DMS153 treated with DMSO at 0.1 percent for 48 hours (cell line): Measurements from ENCODE around the gene PRLH.
A peak's percentile ranks its signal among the peaks of the same experiment; 100 is the strongest.

Source experiments
- DNase-seq: peaks from one replicate; lab custom pipeline; 2025; ENCODE audit not compliant: unreplicated experiment; lab: John Stamatoyannopoulos, UW

PRLH gene, protein sequence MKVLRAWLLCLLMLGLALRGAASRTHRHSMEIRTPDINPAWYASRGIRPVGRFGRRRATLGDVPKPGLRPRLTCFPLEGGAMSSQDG

DNA sequence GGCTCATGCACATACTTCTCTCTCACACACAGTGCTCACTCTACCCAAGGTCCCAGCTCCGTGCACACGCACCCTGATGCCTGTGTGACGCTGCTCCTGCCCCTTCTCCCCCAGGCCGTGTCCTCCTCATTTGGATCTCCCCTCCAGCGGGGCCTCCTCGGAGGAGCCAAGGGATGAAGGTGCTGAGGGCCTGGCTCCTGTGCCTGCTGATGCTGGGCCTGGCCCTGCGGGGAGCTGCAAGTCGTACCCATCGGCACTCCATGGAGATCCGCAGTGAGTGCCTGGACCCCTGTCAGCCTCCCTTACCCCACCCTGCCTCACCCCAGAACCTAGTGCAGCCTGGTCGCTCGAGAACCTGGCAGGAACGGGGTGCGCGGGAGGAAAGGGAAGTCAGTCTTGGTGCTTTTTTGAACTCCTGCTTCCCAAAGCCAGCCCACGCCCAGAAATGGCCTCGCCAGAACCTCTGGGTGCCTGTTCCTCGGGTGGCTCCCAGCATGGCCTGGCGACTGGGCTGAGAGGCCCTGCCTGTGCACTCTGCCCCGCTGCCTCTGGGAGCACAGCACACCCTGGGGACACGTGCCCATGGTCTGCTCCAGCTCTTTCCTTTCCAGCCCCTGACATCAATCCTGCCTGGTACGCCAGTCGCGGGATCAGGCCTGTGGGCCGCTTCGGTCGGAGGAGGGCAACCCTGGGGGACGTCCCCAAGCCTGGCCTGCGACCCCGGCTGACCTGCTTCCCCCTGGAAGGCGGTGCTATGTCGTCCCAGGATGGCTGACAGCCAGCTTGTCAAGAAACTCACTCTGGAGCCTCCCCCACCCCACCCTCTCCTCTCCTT lies at the start of gene PRLH:
PRLH (plus strand) TSS at position 174 of the 835 bp plus-strand sequence; CDS start at position 174, 0 bp downstream.
- no peak for DNase-seq

DNA sequence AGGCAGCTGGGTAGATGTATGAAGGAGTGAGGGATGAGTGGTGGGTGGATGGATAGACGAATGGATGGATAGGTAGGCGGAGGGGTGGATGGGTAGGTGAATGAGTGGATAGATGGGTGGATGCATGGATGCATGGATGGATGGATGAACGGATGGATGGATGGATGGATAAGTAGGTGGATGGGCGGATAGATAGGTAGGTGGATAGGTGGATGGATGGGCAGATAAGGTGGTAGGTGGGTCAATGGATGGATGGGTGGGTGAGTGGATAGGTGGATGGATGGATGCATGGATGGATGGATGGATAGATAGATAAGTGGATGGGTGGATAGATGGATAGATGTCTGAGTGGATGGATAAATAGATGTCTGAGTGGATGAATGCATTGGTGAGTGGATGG lies 49.2 kb upstream of the PRLH start:
- no peak for DNase-seq

DNA sequence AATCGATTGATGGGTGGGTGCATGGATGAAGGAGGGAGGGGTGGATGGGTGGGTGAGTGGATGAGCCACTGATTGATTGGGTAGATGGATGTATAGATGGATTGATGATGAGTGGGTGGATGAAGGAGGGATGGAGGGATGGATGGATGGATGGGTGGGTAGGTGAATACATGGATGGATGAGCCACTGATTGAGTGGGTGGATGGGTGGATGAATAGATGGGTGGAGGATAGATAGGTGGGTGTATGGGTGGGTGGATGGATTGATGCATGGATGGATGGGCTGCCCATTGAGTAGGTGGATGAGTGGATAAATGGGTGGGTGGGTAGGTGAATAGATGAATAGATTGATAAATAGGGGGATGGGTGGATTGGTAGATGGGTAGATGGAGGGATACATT lies 48.4 kb upstream of the PRLH start:
- DNase-seq = no peak

DNA sequence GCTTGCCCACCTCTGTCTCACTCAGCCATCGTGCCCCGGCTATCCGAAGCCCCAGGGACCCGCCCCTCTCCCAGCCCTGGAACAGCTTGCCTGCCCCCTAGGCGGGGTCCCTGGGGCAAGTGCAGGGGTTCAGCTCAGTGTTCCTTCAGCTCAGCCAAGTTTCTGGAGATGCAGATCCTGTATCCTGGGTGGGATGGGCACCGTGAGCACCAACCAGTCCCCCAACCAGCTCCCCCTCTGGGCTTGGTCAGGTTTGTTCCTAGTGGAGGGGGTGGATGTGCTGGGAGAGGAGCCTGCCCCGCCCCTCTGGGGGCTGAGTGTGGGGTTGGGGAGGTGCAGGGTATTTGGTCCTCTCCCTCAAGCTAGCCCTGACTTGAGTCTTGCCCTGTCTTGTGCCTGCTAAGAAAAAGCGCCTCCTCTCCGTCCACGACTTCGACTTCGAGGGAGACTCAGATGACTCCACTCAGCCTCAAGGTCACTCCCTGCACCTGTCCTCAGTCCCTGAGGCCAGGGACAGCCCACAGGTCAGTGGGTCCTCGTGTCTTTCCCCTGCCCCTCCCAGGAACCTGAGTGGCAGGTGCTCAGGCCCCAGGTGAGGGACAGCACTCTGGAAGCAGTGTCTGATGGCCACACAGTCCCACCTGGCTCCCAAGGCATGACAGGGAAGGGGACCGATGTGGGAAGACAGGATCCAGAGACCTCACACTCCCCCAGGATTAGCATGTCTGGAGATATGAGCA lies 46.7 kb upstream of the PRLH start:
- DNase-seq = no peak

DNA sequence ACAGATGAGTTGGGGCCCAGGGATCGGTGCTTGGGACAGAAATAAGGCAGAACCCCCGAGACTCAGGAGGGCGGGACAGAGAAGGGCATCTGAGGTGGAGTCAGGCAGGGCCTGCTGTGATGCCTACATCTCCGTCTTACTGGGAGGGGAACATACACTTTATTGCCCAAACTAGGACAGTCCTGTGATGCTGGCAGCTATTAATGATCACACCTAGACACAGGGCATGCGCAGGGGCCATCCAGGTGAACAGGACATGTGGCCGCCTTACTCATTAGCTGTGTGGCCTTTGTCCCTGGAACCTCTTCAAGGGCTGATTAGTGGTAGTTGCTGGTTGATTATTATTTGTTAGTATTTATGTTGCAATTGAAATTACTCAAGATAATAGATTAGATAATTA lies 46.1 kb upstream of the PRLH start:
- DNase-seq = no peak

DNA sequence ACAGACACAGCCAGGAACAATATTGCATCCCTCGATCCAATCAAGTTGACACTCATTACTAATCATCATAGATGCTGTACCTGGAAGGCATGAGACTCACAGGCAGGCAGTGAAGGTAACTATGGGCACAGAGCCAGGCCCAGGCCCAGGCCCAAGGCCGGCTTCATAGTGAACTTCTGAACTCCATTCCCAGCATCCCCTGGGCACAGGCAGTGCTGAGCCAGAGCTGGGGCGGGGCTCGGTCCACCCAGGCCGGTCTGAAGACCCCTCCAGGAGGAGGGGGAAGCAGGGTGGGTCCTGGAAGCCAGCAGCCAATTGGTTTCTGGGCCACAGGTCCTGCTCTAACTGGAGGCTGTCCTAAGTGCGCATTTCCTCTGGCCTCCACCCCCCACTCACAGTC lies 41.7 kb upstream of the PRLH start:
- no peak for DNase-seq

DNA sequence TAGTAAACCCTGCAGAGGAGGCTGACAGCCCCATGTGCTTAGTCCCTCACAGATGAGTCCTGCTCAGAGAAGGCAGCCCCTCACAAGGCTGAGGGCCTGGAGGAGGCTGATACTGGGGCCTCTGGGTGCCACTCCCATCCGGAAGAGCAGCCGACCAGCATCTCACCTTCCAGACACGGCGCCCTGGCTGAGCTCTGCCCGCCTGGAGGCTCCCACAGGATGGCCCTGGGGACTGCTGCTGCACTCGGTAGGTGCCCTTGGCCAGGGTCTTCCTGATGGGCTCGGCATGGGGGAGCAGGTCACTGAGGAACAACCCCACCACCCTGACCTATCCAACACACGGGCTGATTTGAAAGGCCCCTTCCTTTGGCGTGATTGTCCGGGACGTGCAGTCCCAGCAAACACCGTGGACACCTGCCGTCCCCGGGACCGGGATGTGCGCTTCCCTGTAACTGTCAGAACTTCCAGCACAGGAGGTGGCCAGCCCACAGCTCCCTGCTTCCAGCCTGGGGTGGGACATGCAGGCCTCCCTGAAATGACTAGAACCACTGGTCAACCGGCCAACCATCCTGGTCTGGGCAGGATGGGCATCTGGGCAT lies 40.7 kb upstream of the PRLH start:
- DNase-seq = no peak

DNA sequence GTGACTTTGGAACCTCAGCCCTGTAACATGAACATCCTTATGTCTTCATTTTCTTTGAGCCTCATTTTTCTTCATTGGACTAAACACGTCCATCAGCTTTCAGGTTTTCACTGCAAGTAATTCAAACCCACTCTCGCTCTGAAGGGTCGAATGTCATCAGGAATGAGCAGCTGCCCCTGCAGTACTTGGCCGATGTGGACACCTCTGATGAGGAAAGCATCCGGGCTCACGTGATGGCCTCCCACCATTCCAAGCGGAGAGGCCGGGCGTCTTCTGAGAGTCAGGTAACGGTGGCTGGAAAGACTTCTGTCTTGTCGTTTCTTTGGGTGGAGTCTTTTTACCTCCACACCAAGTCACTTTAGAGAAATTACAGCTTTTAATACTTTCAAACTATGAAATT lies 39.1 kb upstream of the PRLH start:
- DNase-seq = no peak

DNA sequence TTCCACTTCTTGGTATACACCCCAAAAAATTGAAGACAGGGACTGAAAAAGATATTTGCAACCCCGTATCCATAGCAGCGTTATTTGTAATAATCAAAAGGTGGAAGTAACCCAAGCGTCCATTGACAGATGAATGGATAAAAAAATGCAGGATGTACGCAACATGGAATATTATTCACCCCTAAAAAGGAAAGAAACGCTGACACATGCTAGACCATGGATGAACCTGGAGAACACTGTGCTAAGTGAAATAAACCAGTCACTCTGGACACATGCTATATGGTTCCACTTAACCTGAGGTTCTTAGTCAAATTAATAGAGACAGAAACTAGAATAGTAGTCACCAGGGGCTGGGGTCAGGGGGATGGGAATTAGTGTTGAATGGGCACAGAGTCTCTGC lies 38.6 kb upstream of the PRLH start:
- no peak for DNase-seq

DNA sequence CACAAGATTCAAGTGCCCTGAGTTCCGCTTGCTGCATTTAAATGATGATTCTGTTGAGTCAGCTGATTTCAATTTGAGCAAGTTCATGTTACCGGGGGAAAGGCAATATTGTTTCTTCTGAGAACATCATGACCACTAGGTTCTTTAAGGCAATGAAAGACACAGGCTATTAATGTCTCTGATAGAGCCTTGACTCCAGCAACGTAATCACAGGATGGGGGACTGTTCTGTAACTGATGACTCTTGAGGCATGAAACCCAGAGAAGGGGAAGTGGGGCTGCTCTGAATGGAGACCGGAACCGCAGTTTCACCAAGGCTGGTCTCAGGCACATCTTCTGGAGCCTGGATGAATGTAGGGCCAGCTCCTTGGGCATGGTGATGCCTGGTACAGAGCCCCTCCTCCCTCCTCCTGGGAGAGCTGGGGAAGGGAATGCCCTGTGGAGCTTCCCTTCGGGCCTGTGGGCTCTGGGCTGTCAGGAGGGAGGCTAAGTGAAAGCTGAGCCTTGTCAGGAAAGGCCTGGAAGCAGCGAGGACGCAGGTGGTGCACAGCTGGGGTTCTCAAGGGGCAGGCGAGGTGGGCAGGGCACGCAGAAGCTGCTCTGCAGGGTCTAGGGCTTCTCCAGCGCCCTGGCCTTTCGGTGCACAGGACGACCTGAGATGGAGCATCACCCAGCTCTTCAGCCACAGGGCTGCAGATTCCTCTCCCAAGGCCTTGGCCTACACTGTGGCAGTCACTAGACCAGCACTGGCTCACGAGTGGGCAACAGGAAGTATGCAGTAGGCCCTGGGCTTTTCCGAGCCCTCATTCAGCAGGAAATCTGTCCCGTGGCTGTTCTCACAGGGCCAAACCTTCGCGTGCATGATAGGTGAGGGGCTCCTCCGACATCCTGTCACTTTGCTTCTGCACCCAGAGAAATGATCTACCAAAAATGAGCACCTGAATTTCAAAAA lies 36.6 kb upstream of the PRLH start:
- no peak for DNase-seq

DNA sequence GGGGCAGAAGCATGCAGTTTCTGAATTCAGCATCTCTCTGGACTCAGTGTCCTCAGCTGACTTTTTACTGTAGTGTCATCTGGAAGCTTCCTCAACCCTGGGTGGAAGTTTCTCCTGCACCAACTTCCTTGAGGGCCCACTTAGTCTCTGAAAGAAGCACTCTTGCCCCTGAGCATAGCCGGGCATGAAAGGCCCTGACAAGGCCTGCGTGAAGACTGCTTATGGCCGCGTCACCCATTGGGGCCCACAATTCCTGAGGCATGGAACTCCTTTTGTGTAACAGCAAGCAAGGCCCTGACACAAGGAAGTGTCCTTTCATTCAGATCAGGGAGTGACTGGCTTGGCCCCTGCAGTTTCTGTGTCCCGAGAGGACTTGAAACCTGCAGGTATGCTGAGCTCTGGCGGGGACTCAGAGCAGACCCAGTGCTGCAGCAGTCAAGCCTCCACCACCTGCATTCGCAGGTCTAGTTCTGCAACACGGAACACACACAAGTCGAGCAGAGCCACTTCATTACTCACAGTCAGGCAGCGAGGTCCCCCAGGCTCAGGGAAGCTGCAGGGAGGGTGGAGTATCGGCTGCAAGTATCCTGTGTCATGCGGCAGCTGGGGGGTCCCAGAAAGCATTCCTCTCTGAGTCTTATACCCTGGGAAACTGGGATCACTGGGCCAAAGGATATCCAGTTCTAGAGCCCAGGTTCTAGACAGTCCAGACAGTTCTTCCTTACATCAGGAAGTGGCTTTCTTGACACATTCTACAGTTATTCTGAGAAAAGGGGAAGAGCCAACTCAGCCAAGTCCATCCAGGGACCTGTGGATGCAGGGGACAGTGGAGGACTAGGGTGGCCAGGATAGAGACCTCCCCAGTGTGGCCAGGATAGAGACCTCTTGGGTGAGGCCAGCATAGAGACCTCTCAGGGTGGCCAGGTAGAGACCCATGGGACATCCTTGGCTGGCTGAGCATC lies 35.6 kb upstream of the PRLH start:
- DNase-seq = no peak

DNA sequence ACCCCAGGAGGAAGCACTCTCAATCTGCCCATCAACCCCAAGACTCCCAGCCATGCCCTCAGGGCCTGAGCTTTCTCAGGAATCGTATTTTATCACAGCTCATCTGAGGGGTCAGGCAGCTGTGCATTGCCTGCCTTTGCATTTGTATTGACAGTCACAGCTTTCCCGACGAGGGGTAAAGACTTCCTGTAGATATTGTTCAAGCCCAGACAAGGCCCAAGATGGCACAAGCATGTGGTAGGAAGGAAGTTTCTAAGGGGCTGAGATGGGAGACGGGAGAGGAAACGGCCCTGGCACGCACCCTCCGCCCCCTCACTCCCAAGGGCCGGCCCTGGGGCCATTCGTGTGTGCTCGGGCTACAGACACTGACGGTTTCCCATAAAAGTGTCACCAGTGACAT lies 34.2 kb upstream of the PRLH start:
- DNase-seq = no peak

DNA sequence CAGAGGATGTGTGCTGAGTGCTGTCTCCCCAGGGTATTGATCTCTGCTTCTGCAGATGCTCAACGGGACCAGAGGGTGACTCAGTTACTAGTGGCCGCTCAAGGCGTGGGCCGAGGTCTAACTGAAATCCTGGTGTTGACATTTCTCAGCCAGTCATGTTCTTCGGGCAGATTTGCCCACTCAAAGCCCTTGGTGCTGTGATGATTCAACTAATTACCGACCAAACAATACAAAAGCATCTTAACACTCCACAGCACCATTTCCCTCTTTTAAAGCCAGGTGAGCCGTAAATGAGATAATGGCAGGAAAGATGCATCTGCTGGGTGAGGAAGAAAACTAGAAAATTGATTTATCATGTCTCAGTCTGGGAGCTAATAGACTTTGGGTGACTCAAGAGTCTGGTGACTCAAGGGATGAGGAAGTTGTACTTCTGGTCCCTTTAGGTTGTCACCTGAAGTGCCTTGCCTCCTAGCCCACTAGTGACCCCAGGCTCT lies 32.7 kb upstream of the PRLH start:
- DNase-seq = peak; percentile 55

DNA sequence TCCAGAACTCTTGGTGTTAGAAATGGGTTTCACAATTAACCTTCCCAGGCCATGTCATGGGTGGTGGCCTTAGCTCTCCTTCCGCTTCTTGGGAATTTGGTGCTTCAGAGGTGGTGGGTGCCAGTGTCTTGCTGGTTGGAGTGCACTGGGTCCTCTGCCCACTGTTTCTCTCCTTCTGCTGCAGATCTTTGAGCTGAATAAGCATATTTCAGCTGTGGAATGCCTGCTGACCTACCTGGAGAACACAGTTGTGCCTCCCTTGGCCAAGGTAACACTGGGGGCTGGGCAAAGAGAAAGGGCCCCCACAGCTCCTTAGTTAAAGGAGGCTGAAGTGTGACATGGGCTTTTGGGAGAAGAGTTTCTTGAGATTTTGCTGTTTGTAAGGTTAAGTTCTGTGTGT lies 32.0 kb upstream of the PRLH start:
- DNase-seq = no peak

DNA sequence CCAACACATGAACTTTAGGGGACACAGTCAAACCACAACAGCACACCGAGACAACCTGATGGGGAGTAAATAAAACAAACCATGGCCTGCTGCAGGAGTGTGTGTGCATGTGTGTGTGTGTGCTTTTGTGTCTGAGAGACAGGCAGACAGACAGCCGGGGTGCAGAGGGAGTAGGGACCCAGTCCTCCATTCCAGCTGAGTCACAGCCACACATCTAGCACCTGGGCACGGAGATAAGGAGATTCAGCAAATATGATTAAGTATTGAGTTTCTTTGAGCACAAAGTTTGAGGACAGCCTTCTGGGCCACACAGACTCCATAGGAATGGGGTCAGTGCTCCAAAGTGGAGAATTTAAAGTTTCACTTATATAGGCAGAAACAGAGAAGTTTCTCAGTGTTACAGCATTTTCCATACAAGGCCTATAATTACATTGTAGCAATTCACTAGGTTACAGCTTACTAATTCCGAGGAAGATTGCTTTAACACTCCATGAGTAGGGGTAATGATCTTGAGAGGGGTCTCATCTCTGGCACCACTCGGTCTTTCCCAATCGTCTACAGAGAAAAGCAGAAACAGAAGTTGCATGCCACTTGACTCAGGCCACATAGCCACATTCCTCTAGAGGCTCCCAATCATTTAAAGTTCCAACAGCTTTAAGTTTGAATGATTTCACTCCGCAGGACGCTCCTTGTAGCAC lies 30.8 kb upstream of the PRLH start:
- DNase-seq = no peak

DNA sequence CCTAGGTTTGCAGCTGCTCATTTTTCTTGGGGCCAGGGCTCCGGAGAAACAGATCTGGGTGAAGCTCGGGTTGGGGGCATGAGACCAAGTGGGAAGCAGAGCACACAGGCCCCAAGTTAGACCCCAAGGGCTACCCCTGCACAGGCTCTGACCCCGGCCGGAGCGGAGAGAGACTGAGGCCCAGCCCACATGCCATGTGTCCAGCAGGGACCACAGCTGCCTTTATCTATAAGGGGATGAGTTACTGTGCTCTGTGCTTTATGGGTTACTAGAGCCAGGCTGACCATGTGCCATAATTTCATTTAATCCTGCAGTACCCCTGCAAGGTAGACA lies 30.3 kb upstream of the PRLH start:
- no peak for DNase-seq

DNA sequence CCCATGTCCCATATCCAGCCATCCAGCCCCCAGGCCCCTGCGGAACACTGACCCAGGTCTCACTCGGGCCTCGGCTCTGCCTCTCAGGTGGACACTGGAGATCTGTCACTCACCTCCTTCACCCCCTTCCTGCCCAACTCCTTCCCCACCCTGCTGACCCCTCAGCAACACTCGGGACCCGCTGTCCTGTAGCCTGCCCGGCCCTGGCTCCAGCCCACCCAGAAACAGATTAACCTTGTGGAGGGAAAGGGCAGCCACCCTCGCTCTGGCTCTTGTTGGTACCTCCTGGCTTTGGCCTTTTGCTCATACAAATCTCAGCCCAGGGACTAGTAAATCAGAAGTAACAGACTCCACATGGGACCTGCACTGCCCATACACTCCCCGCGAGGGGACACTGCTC lies 29.8 kb upstream of the PRLH start:
- DNase-seq = no peak

DNA sequence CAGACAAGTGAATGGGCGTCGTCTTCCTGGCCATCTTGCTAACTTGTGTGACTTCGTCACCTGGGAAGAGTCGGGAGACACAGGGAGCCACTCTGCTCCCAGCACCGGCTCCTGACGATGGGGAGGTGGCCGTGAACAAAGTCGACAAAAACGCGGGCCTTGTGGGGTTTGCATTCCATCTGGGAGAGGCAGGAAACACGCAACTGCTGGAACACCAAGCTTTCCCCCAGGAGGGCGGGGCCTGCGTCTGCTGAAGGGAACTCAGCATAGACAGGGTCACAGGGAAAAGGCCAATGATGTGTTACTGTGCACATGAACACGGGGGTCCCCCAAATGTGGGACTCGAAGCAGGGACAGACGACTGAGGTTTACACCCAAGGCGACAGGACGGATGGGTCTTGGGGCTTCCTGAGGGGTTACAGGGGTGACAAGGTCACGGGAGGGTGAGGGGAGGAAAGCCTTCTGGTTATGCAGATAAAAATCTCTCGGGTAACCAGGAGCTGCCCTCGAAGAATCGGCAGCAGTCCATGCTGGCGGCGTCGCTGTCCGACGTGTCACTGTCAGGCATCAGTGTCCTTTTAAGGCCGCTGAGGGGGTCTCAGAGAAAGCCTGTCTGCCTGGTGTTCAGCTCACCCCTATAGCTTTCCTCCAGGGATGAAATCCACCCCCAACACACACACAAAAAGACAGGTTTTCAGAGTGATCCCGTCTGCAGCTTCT lies 28.2 kb upstream of the PRLH start:
- no peak for DNase-seq
